ENCODE results near the gene SLC2A8. TPM values are rescaled to one million over a fixed set of nuclear protein-coding genes. Genes with fewer than 3 reads are reported as not detected.

Gene SLC2A8
- total and polyA plus RNA-seq, 2 experiments from 2014 or later: 9.6 to 9.9 TPM

DNA sequence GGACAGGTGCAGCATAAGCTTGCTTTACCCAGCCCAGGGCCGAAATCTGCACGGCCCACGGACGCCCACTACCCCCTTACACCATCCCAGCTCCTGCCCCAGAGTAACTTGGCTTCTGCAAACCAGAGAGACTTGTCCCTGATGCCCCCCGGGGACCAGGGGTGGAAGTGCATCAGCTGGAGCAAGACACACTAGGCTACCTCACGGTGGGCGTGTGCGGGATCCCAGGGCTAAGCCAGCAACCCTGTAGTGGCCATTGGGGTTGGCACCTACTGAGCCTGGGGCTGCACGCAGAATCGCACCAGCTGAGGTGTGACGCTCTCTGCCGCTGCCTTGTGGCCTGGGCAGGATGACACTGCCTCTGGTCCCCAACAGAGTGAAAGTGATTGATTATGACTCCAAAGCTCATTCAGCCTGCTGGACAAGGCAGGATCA is 21.1 kb downstream of the SLC2A8 start:
- in situ Hi-C loops (cut with MboI): no loop called here

DNA sequence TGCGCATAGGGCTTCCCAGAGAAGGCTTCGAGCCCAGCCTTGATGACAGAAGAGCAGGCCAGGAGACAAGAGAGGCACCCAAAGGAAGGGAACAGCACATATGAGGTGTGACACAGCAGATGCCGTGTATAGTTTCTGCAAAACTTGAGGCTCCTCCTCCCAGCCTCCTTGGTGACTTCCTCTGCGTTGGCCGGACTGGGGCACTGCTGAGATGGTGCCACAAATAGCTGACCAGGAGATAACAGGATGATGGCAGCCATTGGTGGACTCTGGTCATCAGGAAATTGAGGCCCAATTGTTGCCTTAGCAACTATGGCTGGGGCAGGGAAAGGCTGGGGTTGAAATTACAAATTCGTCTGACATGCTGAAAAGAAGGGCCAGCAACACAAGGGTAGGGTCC is 22.4 kb downstream of the SLC2A8 start:
- no peaks in the 10 kb centered on the region for H3K27me3 ChIP-seq (replicated peaks; ENCODE audit: insufficient read depth)
- H3K79me2 ChIP-seq (ENCODE audit: insufficient read depth): peaks cover 14% of the 10 kb centered on the region
- H4K20me1 ChIP-seq (ENCODE audit: insufficient read depth): no peaks in the 10 kb centered on the region
- H3K9me3 ChIP-seq (ENCODE audit: low read depth): no peaks in the 10 kb centered on the region
- H3K36me3 ChIP-seq (ENCODE audit: low read depth): no peaks in the 10 kb centered on the region
- no peak overlapping the region for H3K27ac ChIP-seq
- WGBS, 2 experiments (ENCODE audit: low coverage in 1 of 2, low lambda C conversion rate in 2 of 2, missing lambda C conversion rate in 2 of 2): 85 to 86% methylated on average over 6 of the region's 6 CpGs
- H3K4me2 ChIP-seq (ENCODE audit: unreplicated experiment): peak overlapping the region; percentile 68
- H3K9ac ChIP-seq: peak overlapping the region; percentile 68
- no peaks in the 10 kb centered on the region for H3K9me2 ChIP-seq (ENCODE audit: insufficient read depth)
- in situ Hi-C loops (cut with MboI): no loop called here
- DNase-seq: no peak
- peak overlapping the region; percentile 69; the same call in 1 of the 2 replicates for H2AFZ ChIP-seq
- H3K4me1 ChIP-seq (ENCODE audit: insufficient read depth): no peaks in the 10 kb centered on the region; the same call in 1 of the 2 replicates
- TF ChIP-seq EZH2phosphoT487 (IDR thresholded peaks at IDR 0.05; ENCODE audit: insufficient read depth, low read depth) (no peak), EZH2 (IDR thresholded peaks at IDR 0.05; ENCODE audit: insufficient read depth, poor library complexity, severe bottlenecking) (no peak)
- H3K4me3 ChIP-seq: peak overlapping the region; percentile 70
- no peaks in the 10 kb centered on the region for H3F3A ChIP-seq (ENCODE audit: insufficient read depth)

More for the DNA sequence above, 21.1 kb downstream of the SLC2A8 start:
- Histone ChIP-seq H3K4me3 (no peak overlapping the region), H3K27me3 (replicated peaks; ENCODE audit: insufficient read depth) (no peaks in the 10 kb centered on the region), H3F3A (ENCODE audit: insufficient read depth) (no peaks in the 10 kb centered on the region), H3K36me3 (ENCODE audit: low read depth) (no peaks in the 10 kb centered on the region), H2AFZ (no peak overlapping the region), H3K9ac (no peak overlapping the region), H4K20me1 (ENCODE audit: insufficient read depth) (no peaks in the 10 kb centered on the region), H3K9me2 (ENCODE audit: insufficient read depth) (no peaks in the 10 kb centered on the region), H3K27ac (no peak overlapping the region), H3K4me1 (ENCODE audit: insufficient read depth) (no peaks in the 10 kb centered on the region; the same call in 1 of the 2 replicates), H3K9me3 (ENCODE audit: low read depth) (no peaks in the 10 kb centered on the region), H3K4me2 (ENCODE audit: unreplicated experiment) (no peak overlapping the region), H3K79me2 (ENCODE audit: insufficient read depth) (peaks cover 7% of the 10 kb centered on the region)
- TF ChIP-seq EZH2 (IDR thresholded peaks at IDR 0.05; ENCODE audit: insufficient read depth, poor library complexity, severe bottlenecking) (no peak), EZH2phosphoT487 (IDR thresholded peaks at IDR 0.05; ENCODE audit: insufficient read depth, low read depth) (no peak)
- DNase-seq: peak; percentile 51
- WGBS, 2 experiments (ENCODE audit: low coverage in 1 of 2, low lambda C conversion rate in 2 of 2, missing lambda C conversion rate in 2 of 2): 59 to 69% methylated on average over 11 to 12 of the region's 12 CpGs

DNA sequence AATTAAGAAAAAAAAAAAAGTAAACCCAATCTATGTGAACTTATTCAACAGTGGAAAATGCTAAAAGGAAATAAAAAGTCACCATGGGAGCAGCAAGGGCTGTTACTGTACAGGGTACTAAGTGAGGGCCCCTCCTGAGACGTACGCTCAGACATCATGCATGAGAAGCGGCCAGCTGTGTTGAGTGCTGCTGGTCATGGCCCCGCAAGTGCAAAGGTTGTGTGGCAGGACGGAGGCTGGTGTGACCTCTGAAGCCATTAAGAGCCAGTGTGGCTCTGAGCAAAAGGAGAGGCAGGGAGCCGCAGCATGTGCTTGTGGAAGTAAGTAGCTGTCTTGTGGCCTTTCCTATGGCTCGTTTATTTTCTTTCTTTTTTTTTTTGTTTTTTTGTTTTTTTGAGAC is 24.1 kb downstream of the SLC2A8 start:
- in situ Hi-C loops (cut with MboI): no loop called here
- 86 to 89% methylated on average over 7 of the region's 7 CpGs for WGBS, 2 experiments (ENCODE audit: low coverage in 1 of 2, low lambda C conversion rate in 2 of 2, missing lambda C conversion rate in 2 of 2)

DNA sequence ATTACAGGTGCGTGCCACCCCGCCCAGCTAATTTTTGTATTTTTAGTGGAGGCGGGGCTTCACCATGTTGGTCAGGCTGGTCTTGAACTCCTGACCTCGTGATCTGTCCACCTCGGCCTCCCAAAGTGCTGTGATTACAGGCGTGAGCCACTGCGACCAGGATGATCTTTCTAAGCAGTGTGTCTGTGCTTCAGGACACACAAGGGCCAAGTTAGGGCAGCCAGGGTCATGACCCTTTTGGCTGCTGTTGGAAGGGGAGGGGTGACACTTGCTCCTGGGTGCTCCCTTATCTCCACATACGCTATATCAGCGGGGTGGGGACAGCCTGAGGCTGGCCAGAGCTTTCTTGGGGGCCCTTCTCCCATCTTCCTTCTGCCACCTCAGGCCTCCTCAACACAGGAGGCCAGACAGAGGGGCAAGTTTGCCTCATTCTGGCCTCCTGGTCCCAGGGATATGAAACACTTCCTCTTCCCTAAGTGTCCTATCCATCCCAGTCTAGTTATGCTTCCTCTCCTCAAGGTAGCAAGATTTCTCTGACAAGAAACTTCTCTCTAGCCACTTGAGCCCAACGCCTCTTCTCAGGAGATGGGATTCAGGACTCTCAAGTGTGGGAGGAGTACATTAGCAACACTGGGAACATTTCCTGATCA is 25.3 kb downstream of the SLC2A8 start:
- Histone ChIP-seq H3K27me3 (replicated peaks; ENCODE audit: insufficient read depth) (no peaks in the 10 kb centered on the region), H3K9me2 (ENCODE audit: insufficient read depth) (no peaks in the 10 kb centered on the region), H4K20me1 (ENCODE audit: insufficient read depth) (no peaks in the 10 kb centered on the region), H3K36me3 (ENCODE audit: low read depth) (no peaks in the 10 kb centered on the region), H3K9me3 (ENCODE audit: low read depth) (no peaks in the 10 kb centered on the region), H3K4me1 (ENCODE audit: insufficient read depth) (peaks cover 11% of the 10 kb centered on the region), H3K4me2 (ENCODE audit: unreplicated experiment) (peak overlapping the region; percentile 98), H3K79me2 (ENCODE audit: insufficient read depth) (peaks cover 43% of the 10 kb centered on the region), H3K4me3 (peak overlapping the region; percentile 91; the same call in 1 of the 2 replicates), H3F3A (ENCODE audit: insufficient read depth) (no peaks in the 10 kb centered on the region), H2AFZ (no peak overlapping the region), H3K27ac (no peak overlapping the region), H3K9ac (peak overlapping the region; percentile 88; the same call in 1 of the 2 replicates)
- in situ Hi-C loops (cut with MboI): no loop called here
- DNase-seq: no peak
- 50 to 90% methylated on average over 2 to 10 of the region's 10 CpGs for WGBS, 2 experiments (ENCODE audit: low coverage in 1 of 2, low lambda C conversion rate in 2 of 2, missing lambda C conversion rate in 2 of 2)
- TF ChIP-seq EZH2 (IDR thresholded peaks at IDR 0.05; ENCODE audit: insufficient read depth, poor library complexity, severe bottlenecking) (no peak), EZH2phosphoT487 (IDR thresholded peaks at IDR 0.05; ENCODE audit: insufficient read depth, low read depth) (no peak)

More for the DNA sequence above, 24.1 kb downstream of the SLC2A8 start:
- H3K4me3 ChIP-seq: no peak overlapping the region
- TF ChIP-seq EZH2 (IDR thresholded peaks at IDR 0.05; ENCODE audit: insufficient read depth, poor library complexity, severe bottlenecking): no peak
- TF ChIP-seq EZH2phosphoT487 (IDR thresholded peaks at IDR 0.05; ENCODE audit: insufficient read depth, low read depth): no peak
- H2AFZ ChIP-seq: no peak overlapping the region
- H3F3A ChIP-seq (ENCODE audit: insufficient read depth): no peaks in the 10 kb centered on the region
- no peak overlapping the region for H3K9ac ChIP-seq
- no peaks in the 10 kb centered on the region for H3K9me2 ChIP-seq (ENCODE audit: insufficient read depth)
- DNase-seq: no peak
- no peaks in the 10 kb centered on the region for H3K27me3 ChIP-seq (replicated peaks; ENCODE audit: insufficient read depth)
- H4K20me1 ChIP-seq (ENCODE audit: insufficient read depth): no peaks in the 10 kb centered on the region
- no peak overlapping the region for H3K4me2 ChIP-seq (ENCODE audit: unreplicated experiment)
- H3K9me3 ChIP-seq (ENCODE audit: low read depth): no peaks in the 10 kb centered on the region
- peaks cover 31% of the 10 kb centered on the region for H3K79me2 ChIP-seq (ENCODE audit: insufficient read depth)
- peaks cover 10% of the 10 kb centered on the region for H3K4me1 ChIP-seq (ENCODE audit: insufficient read depth)
- H3K27ac ChIP-seq: no peak overlapping the region
- no peaks in the 10 kb centered on the region for H3K36me3 ChIP-seq (ENCODE audit: low read depth)

Measured in GM23248 (cell line).